HuH-7 (cell line): ENCODE results near the gene SIPA1L3.

ENCODE experiments used
- DNase-seq: peaks from one replicate; pipeline ENCODE4 v3.0.0; 2011; ENCODE audit warnings: low spot score

SIPA1L3 gene

GRCh38 chr19:38115271-38115802 lies 208.3 kb downstream of the SIPA1L3 start:
- DNase-seq: no peak

DNA sequence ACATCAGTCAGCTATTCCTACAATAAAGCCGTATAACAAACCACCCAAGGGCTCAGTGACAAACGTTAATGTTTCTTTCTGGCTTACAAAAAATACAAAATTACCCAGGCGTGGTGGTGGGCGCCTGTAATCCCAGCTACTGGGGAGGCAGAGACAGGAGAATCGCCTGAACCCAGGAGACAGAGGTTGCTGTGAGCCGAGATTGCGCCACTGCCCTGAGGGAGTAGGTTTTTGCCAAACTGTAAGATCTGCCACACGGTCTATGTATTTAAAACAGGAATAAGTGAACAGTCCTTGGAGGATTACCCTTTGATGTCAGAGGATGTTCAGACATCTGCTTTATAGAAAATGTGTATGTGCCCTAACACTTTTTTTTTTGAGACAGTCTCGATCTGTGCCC lies 211.2 kb downstream of the SIPA1L3 start:
- no peak for DNase-seq

GRCh38 chr19:38120471-38121025 lies 213.5 kb downstream of the SIPA1L3 start:
- no peak for DNase-seq

DNA sequence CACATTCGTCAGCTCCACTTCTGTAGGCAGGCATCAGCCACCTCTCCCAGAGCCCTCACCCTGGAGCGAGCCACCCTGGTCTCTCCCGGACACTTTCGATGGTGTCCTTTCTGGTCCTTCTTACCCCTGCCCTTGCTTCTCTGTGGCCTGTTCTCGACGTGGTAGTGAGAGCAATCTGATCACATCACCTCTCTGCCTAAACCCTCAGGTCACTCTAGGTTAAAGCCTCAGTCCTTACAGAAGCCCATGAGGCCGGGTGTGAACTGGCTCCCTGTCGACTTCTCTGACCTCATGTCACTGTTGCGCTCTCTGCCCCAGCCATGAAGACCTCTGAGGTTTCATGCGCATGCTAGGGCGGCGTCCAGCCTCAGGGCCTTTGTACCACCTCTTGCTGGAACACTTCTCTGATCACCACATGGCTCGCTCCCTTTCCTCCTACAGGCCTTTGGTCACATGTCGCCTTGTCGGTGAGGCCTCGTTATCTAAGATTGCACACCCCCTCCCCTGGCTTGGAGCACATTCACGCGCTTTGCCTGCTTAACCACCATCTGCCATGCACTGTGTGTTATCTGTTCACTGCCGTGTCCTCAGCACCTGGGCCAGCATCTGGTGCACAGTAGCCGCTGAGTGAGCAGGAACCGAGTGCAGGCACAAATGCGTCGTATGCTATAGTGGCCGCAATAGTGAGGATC lies 215.5 kb downstream of the SIPA1L3 start:
- DNase-seq: no peak

GRCh38 chr19:38125238-38125637 lies 218.2 kb downstream of the SIPA1L3 start:
- no peak for DNase-seq

- no peak for DNase-seq
Measured at GRCh38 chr19:38130399-38130798, 223.4 kb downstream of the SIPA1L3 start.

GRCh38 chr19:38132781-38133180 lies 225.8 kb downstream of the SIPA1L3 start:
- no peak for DNase-seq

DNA sequence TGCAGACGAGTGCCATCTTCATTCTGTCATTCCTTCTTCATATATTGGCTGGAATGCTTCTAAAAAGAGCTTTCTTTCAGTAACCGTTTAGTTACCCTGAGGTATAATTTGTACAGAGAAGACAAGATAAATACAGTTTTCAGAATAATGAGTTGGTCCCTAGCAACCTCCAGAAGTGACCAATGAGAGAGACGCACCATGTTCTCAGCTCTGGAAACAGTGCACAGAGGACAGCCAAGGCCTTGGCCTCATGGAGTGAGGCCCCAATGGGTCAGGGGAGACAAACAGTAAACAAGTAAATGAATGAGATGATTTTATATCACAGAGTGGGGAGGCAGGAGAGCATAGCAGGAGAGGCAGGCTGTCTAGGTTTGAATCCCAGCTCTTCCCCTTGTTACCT lies 226.3 kb downstream of the SIPA1L3 start:
- DNase-seq: no peak

DNA sequence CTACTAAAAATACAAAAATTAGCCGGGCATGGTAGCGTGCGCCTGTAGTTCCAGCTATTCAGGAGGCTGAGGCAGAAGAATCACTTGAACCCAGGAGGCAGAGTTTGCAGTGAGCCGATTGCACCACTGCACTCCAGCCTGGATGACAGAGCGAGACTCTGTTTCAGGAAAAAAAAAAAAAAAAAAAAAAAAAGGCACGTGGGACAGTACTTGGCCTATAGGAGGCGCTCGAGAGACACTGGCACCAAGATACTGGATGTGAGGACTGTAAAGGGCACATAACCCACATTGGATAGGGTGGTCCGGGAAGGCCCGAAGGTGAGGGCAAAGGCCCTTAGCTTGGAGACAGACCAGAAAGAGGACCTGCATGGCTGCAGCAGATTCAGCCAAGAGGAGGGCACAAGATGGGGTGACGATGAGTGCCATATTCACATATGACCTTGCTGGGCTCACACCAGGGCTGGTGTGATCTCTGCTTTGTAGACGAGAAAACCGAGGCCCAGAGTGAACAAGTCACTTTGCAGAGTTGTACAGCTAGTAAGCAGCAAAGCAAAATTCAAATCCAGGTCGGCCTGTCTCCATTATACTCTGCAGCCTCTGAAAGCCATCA lies 227.6 kb downstream of the SIPA1L3 start:
- DNase-seq: peak; percentile 63

DNA sequence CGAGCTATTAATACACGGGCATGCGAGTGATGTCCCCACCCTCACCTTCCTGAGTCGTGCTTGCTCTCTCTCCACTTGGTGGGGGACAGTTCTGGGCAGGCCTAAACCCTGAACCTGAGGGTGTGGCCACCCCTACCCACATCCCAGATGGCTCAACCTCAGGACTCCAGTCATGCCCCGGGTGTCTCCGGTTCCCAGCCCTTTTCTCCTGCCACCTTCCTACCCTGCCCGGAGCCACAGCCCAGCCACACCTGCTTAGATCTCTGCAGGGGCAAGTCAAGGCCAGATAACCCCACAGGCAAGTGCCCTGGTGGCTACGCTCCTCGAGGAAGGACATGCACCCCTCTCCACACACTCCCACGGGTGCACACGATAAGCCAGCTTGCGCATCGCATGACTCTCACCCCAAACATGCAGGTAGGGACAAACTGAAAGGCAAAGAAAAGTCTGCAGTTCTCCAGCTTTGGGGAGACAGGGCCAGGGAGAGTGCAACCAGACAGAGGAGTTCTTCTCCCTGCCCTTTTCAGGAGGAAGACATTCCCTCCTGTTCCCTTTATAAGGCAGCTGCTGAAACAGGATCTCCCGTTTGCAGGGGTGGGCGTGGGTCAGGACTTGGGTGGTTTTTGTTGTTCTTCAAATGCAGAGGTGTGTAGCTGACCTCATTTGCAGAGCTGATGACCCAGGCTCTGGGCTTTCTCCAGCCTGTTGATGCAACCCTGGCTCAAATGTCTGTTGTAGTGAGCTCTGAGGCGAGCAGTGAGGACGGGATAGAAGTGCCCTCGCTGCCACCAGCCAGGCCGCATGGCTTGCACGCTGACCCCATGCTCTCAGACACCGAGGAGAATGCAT lies 228.4 kb downstream of the SIPA1L3 start:
- DNase-seq: no peak

DNA sequence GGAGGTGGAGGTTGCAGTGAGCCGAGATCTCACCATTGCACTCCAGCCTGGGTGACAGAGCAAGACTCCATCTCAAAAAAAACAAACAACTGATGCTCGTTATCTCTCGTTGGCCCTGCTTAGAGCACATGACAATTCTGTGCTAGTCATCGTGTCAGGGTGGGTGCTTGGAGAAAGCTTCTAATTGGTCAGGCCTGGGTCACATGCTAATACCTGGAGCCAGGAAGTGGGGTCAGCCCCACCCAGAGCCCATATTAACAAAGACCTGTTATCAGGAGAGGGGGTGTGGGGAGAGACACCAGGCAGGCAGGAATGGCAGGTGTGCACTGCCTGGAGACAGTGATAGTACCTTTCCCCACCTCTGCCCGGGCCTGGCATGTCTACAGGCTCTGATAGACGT lies 232.1 kb downstream of the SIPA1L3 start:
- DNase-seq: no peak

DNA sequence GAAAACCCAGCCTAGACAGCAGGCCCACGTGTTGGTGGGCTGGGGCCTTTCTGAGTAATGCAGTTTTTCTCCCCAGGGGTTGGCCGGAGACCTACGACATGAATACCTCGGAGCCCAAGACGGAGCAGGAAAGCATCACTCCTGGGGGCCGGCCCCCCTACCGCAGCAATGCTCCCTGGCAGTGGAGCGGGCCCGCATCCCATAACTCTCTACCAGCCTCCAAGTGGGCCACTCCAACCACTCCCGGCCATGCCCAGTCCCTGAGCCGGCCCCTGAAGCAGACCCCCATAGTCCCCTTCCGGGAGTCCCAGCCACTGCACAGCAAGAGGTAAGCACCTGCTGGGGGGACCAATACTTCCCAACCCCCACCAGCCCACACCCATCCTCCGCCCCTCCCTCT lies 234.1 kb downstream of the SIPA1L3 start:
- DNase-seq: no peak

GRCh38 chr19:38142176-38143035 lies 235.4 kb downstream of the SIPA1L3 start:
- peak; percentile 87 for DNase-seq

GRCh38 chr19:38143847-38144246 lies 236.8 kb downstream of the SIPA1L3 start:
- DNase-seq: no peak

DNA sequence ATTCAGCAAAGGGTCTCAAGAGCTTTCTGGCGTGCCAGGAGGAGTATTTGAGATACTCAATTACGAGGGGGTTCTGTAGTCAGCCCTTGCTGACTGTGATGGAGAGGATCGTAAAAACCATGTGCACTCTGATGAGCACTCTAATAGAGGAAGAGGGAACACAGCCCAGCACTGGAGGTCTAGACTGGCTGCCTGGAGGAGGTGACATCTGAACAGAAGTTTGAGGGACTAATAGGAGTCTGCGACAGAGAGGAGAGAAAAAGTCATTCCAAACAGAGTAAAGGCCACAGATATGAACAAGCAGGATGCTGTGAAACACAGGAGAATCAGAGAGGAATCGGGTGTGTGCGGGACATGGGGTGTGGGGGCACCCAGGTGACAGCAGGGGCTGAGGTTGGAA lies 237.7 kb downstream of the SIPA1L3 start:
- no peak for DNase-seq

- no peak for DNase-seq
Measured at GRCh38 chr19:38145623-38146022, 238.6 kb downstream of the SIPA1L3 start.

GRCh38 chr19:38148337-38148736 lies 241.3 kb downstream of the SIPA1L3 start:
- DNase-seq: no peak

- DNase-seq: no peak
Measured at GRCh38 chr19:38149661-38150061, 242.7 kb downstream of the SIPA1L3 start.

DNA sequence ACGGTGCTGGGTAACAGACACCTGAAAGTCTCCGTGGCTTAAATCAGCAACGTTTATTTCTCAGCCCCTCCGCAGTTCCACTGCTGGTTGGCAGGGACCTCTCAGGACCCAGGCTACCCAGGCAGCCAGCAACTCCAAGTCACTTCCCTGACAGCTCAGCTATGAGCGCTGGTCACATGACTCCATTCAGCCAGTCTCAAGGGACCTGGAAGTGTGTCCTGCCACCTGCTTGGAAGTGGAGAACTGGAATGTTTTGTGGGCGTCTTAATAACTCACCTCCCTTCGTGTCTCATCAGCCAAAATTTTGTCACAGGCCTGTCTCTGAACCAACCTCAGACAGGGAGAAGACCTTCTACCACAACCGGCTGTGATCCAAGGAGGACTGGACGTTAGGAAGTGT lies 244.2 kb downstream of the SIPA1L3 start:
- no peak for DNase-seq

GRCh38 chr19:38152461-38153379 lies 245.7 kb downstream of the SIPA1L3 start:
- DNase-seq: no peak
